Stimulated activated CD8-positive, alpha-beta memory T cell treated with anti-CD3 and anti-CD28 coated beads, Interleukin-2, amount 100 ng/mL, for 48 hours (primary cell): ENCODE results near the gene GNAL.
"Not testable (repeated sequence)": the region's sequence is repeated elsewhere in the genome, so short reads cannot be mapped to it uniquely, and the experiment has no call there.

Source experiments
- DNase-seq, 2 donors: peaks; one replicate each; pipeline ENCODE4 v3.0.0-alpha.2; 2020; ENCODE audit warnings: low read depth in 2 of 2

GNAL gene

DNA sequence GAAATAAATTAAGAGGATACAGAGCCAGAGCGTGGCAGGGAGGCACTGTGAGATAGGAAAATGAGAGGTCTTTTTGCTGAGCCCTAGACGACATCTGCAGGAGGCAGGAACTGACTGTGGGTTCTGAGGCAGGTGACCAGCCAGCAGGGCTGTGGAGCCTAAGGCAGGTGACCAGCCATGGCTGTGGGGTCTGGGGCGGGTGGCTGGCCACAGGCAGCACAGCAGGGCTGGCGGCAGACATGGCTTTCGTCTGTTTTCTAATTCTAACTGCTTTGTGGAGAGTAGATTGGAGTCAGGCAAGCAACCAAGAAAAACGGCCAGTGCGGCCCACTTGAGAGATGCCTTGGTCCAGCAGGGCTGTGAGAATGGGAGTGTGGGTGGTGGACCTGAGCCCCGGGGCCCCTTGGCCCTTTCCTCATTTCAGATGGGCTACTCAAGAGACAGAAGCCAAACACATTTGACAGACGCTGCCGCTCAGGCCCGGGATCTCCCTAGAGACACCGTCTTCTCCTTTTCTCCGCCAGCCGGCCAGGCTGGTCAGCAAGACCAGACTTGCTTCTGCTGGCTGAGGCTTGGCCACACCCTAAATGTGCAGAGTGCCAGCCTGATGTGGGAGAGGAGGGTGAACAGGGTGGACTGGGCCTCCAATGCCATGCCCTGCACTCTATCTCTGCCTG, 19.7 kb upstream of the GNAL start:
- no peak for DNase-seq

DNA sequence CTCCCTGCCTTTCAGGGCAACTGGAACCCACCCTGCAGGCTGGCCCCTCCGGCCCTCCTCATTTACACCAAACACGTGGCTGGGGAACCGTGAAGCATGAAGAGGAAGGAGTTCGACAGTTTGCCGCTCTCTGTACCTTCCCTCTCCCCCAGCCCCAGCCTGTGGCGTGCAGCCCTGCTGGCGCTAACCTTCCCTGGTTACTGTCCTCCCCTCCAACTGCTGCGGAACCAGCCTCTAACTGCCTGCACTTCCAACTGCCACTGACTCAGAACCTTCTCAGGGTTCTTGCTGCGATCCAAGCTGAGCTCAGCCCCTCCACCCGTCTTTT, 19.2 kb upstream of the GNAL start:
- DNase-seq = no peak

- no peak for DNase-seq
Measured at GRCh38 chr18:11671156-11671555, 17.9 kb upstream of the GNAL start.

DNA sequence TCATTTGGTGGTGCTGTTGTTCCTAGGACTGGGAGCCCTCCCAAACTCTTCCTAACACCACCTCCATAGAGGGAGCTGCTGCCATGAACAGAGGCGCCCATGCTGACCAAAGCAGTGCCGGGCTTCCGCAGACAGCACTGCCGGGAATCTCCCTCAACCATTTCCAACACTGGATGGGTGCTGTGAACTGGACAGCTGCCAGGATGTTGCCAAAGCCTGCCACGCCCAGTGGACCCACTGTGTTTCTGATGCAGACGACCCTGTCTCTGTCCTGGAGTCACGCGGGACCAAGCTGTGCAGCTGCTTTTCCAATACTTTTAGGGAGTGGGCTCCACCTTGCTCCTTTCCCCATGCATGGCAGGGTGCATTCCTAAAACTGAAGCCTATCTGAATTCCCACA, 16.9 kb upstream of the GNAL start:
- DNase-seq = no peak

DNA sequence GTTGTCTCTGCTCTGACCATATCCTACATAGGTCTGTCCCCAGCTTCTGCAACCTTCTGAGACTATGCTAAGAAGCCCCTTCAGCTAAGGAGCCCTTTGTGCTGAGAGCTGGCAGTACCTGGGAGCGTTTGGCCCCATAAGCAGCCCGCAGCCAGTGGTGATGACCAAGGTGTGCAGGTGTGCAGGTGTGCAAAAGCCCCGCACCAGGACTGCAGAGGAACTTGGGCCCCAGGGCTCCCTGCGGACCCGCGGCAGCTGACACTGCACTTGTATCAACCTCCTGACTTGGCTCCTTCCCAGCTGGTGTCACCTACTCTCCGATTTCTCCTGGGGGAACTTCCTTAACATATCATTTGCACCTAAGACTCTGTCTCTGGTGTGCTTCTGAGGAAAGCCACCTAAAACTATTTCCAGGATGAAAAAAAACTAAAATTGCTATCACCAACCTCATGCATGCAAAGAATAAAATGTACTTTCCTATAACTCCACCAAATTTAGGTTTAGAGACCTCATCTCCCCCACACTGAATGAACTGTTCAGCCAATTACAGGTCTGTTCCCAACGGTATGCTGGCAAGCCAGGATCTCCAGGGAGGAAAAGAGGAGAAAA, 16.1 kb upstream of the GNAL start:
- no peak for DNase-seq

GRCh38 chr18:11673560-11673959, 15.5 kb upstream of the GNAL start:
- DNase-seq = no peak

DNA sequence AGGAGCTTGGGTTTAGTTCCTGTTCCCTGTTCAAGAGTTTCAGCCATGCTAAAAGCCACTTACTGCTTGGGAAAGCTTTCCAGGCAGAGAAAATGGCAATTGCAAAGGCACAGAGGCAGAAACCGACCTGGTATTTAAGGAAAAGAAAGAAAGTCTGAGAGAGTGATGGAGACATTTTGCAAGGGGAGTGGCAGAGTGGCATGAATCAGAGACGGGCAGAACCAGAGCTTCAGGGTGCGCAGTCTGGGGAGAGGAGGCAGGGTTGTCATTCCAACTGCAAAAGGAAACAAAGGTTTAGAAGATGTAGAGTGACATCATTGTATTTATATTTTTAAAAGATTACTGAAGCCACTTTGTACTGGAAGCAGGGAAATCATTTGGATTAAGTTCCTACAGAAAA, 14.9 kb upstream of the GNAL start:
- DNase-seq = no peak

- no peak for DNase-seq
Measured at GRCh38 chr18:11676386-11676785, 12.7 kb upstream of the GNAL start.

DNA sequence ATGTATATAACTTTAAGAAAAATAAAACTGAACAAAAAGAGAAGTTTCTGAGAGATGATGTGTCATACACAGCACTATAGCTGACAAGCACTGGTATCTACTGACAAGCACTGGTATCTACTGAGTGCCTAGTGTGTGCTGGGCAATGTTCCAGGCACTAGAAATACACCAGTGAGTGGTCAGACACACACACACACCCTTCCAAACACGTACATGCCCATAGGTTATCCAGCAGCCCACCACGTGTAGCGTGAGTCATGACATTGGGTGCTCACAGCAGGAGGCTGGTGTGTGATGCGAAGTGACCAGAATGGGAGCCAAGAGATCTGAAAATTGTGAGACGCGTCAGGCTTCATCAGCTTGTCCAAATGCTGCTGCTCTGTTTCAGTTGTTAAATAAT, 12.2 kb upstream of the GNAL start:
- no peak for DNase-seq

- no peak for DNase-seq
Measured at GRCh38 chr18:11678211-11678610, 10.9 kb upstream of the GNAL start.

- DNase-seq = no peak
Measured at GRCh38 chr18:11689669-11690565, 853 bp downstream of the GNAL start.

- not testable (repeated sequence) for DNase-seq
Measured at GRCh38 chr18:11690660-11691059, 1.6 kb downstream of the GNAL start.

- DNase-seq = no peak
Measured at GRCh38 chr18:11695736-11696135, 6.7 kb downstream of the GNAL start.

- no peak for DNase-seq
Measured at GRCh38 chr18:11696451-11696850, 7.4 kb downstream of the GNAL start.

- DNase-seq = no peak
Measured at GRCh38 chr18:11700876-11701275, 11.8 kb downstream of the GNAL start.

GRCh38 chr18:11710578-11710977, 21.5 kb downstream of the GNAL start:
- no peak for DNase-seq

DNA sequence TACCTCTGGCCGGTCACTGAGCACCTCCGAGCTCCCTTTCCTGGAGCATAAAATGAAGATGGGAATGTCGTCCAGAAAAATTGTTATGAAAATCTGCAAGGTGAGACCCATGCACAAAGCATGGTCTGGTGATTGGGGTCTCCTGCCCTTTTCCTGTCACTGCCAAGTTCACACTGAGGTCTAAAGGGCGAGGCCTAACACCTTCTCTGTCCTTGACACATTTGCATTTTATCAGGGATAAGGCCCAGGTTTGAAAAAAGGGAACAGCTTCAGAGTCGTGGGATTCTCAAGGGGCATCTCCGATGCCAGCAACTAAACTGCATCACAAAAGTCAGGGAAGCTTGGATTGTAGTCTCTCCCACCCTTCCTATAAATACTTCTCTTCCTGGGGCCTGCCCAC, 24.7 kb downstream of the GNAL start:
- no peak for DNase-seq

DNA sequence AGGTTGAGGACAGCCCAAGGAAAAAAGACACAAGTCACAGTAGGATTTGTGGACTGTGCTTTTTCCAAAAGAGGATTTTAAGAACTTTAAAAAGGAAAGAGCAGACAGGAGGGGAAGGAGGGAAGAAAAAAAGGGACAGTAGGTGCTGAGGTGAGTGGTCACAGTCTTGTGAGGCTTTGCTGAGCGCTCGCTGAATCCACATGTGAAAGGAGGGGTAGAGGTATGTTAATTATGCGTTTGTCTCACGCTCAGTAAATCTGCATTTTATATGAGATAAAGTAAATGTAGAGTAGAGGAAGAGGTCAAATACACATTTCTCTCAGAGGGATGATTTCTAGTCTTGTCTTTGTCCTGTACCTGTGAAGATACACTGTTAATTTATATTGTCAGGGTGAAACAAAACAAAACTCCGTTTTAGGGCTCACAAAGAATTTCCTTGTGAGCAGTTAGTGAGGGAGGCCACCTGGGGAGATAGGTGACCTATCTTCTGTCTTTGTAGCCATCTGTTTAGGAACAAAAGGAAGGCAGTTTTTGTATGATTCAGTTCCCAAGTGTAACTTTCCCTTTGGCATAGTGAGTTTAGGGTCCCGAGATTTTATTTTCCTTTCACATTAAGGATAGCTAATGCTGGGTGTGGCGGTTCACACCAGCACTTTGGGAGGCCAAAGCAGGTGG, 25.3 kb downstream of the GNAL start:
- DNase-seq = no peak

DNA sequence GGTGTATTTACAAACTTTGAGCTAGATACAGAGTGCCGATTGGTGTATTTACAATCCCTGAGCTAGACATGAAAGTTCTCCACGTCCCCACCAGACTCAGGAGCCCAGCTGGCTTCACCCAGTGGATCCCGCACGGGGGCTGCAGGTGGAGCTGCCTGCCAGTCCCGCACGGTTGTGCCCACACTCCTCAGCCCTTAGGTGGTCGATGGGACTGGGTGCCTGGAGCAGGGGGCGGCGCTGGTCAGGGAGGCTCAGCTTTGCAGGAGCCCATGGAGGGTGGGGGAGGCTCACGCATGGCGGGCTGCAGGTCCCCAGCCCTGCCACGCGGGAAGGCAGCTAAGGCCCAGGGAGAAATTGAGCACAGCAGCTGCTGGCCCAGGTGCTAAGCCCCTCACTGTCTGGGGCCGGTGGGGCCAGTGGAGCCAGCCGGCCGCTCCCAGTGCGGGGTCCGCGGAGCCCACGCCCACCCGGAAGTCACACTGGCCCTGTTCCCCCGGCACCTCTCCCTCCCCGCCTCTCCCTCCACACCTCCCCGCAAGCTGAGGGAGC, 27.8 kb downstream of the GNAL start:
- not testable (repeated sequence) for DNase-seq

- DNase-seq = no peak
Measured at GRCh38 chr18:11719050-11719449, 30.0 kb downstream of the GNAL start.

- no peak for DNase-seq
Measured at GRCh38 chr18:11719621-11720020, 30.6 kb downstream of the GNAL start.

DNA sequence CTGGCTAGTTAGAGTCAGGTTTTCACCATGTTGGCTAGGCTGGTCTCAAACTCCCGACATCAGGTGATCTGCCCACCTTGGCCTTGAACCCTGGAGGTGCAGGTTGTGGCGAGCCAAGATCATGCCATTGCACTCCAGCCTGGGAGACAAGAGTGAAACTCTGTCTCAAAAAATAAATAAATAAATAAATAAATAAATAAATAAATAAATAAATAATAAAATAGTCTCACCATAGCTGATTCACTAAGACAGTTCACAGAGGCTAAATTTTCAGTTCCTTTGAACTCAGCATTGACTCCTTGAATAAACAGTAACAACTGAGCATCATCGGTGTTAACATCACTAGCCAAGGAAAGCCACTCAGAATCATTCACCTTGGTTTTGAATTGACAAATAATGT, 32.7 kb downstream of the GNAL start:
- DNase-seq = no peak
